GM19452 (cell line): ENCODE results near the gene LRRC3.

ENCODE experiments used
- ATAC-seq: cut with Tn5 transposase; IDR thresholded peaks from one replicate; pipeline ENCODE4 v1.9.1; 2021; ENCODE audit not compliant: unreplicated experiment

The LRRC3 gene

GRCh38 chr21:44438531-44439210, 16.6 kb upstream of the LRRC3 start:
- ATAC-seq, result no peak

GRCh38 chr21:44439211-44439600, 16.1 kb upstream of the LRRC3 start:
- ATAC-seq, result no peak

GRCh38 chr21:44440241-44441040, 14.9 kb upstream of the LRRC3 start:
- no peak for ATAC-seq

GRCh38 chr21:44441041-44441400, 14.3 kb upstream of the LRRC3 start:
- ATAC-seq, result no peak

GRCh38 chr21:44441581-44442265, 13.6 kb upstream of the LRRC3 start:
- no peak for ATAC-seq

- ATAC-seq, result no peak
Measured at GRCh38 chr21:44442266-44443125, 12.8 kb upstream of the LRRC3 start.

- ATAC-seq, result no peak
Measured at GRCh38 chr21:44443291-44443890, 11.9 kb upstream of the LRRC3 start.

GRCh38 chr21:44443891-44444285, 11.4 kb upstream of the LRRC3 start:
- no peak for ATAC-seq

GRCh38 chr21:44444286-44444931, 10.9 kb upstream of the LRRC3 start:
- ATAC-seq, result no peak

- no peak for ATAC-seq
Measured at GRCh38 chr21:44445145-44445812, 10.0 kb upstream of the LRRC3 start.

- ATAC-seq, result no peak
Measured at GRCh38 chr21:44448651-44449131, 6.6 kb upstream of the LRRC3 start.

GRCh38 chr21:44449473-44450363, 5.6 kb upstream of the LRRC3 start:
- ATAC-seq, result no peak

GRCh38 chr21:44450402-44450801, 4.9 kb upstream of the LRRC3 start:
- no peak for ATAC-seq

GRCh38 chr21:44450999-44451398, 4.3 kb upstream of the LRRC3 start:
- no peak for ATAC-seq

GRCh38 chr21:44453120-44453519, 2.2 kb upstream of the LRRC3 start:
- ATAC-seq, result no peak

- no peak for ATAC-seq
Measured at GRCh38 chr21:44454058-44454457, 1.3 kb upstream of the LRRC3 start.

- ATAC-seq, result peak; percentile 35
Measured at GRCh38 chr21:44455524-44456213, 359 bp downstream of the LRRC3 start.
